H9 (cell line): ENCODE data around the gene ADIG. TPM values are rescaled to one million over a fixed set of nuclear protein-coding genes. Genes with fewer than 3 reads are reported as not detected.

ENCODE experiments used
- DNase-seq: peaks from one replicate; pipeline ENCODE4 v3.0.0-alpha.2; 2017
- H2AFZ ChIP-seq: one replicate; pipeline ENCODE4 v1.6.1; 2013; ENCODE audit warnings: mild to moderate bottlenecking, low read length, control low read depth, moderate library complexity
- H2AK5ac ChIP-seq: 2 replicates; pipeline ENCODE4 v1.6.1; 2013; ENCODE audit warnings: low read length, control low read depth, mixed read lengths; ENCODE audit not compliant: insufficient read length
- H2BK120ac ChIP-seq: one replicate; pipeline ENCODE4 v1.6.1; 2013; ENCODE audit warnings: low read depth, mild to moderate bottlenecking, low read length, control low read depth, inconsistent platforms; ENCODE audit not compliant: poor library complexity, severe bottlenecking
- H2BK12ac ChIP-seq: 2 replicates; pipeline ENCODE4 v1.6.1; 2013; ENCODE audit warnings: low read length, control low read depth, mixed read lengths, low read depth; ENCODE audit not compliant: insufficient read length
- H2BK15ac ChIP-seq: 2 replicates; pipeline ENCODE4 v1.6.1; 2013; ENCODE audit warnings: low read depth, low read length, control low read depth
- H2BK20ac ChIP-seq: one replicate; pipeline ENCODE4 v1.6.1; 2013; ENCODE audit warnings: low read depth, mild to moderate bottlenecking, low read length, control low read depth, inconsistent platforms; ENCODE audit not compliant: poor library complexity, severe bottlenecking
- H2BK5ac ChIP-seq: 2 replicates; pipeline ENCODE4 v1.6.1; 2013; ENCODE audit warnings: low read length, control low read depth, mixed read lengths; ENCODE audit not compliant: insufficient read length
- H3K14ac ChIP-seq: 2 replicates; pipeline ENCODE4 v1.6.1; 2013; ENCODE audit warnings: low read length, control low read depth; ENCODE audit not compliant: insufficient read depth
- H3K18ac ChIP-seq: 2 replicates; pipeline ENCODE4 v1.6.1; 2013; ENCODE audit warnings: low read depth, mild to moderate bottlenecking, mixed read lengths, low read length, control low read depth; ENCODE audit not compliant: insufficient read length
- H3K23ac ChIP-seq: 2 replicates; pipeline ENCODE4 v1.6.1; 2013; ENCODE audit warnings: low read length, control low read depth, mixed read lengths, low read depth; ENCODE audit not compliant: insufficient read length
- H3K23me2 ChIP-seq: 2 replicates; pipeline ENCODE4 v1.6.1; 2013; ENCODE audit warnings: low read depth, mild to moderate bottlenecking, mixed read lengths, low read length, control low read depth; ENCODE audit not compliant: insufficient read length, poor library complexity, severe bottlenecking
- H3K27ac ChIP-seq: 2 replicates; pipeline ENCODE4 v1.5.1; 2013; ENCODE audit warnings: low read length, control low read depth, mixed read lengths, low read depth; ENCODE audit not compliant: insufficient read length
- H3K27me3 ChIP-seq: 2 replicates; pipeline ENCODE4 v1.6.1; 2013; ENCODE audit warnings: low read length, control low read depth, inconsistent platforms; ENCODE audit not compliant: insufficient read depth
- H3K4ac ChIP-seq: 2 replicates; pipeline ENCODE4 v1.6.1; 2013; ENCODE audit warnings: low read depth, mild to moderate bottlenecking, control low read depth, inconsistent platforms, low read length, moderate library complexity
- H3K4me1 ChIP-seq: 2 replicates; pipeline ENCODE4 v1.6.1; 2013; ENCODE audit warnings: low read length, control low read depth, inconsistent platforms; ENCODE audit not compliant: insufficient read depth
- H3K4me2 ChIP-seq: 2 replicates; pipeline ENCODE4 v1.6.1; 2013; ENCODE audit warnings: low read length, control low read depth, mixed read lengths; ENCODE audit not compliant: insufficient read length, insufficient read depth
- H3K56ac ChIP-seq: 2 replicates; pipeline ENCODE4 v1.6.1; 2013; ENCODE audit warnings: low read depth, mild to moderate bottlenecking, mixed read lengths, low read length, control low read depth; ENCODE audit not compliant: insufficient read length
- H3K79me1 ChIP-seq: 2 replicates; pipeline ENCODE4 v1.6.1; 2013; ENCODE audit warnings: low read depth, mild to moderate bottlenecking, moderate library complexity, low read length, control low read depth, inconsistent platforms; ENCODE audit not compliant: insufficient read depth, poor library complexity, severe bottlenecking
- H3K79me2 ChIP-seq: 2 replicates; pipeline ENCODE4 v1.6.1; 2013; ENCODE audit warnings: low read length, control low read depth, inconsistent platforms; ENCODE audit not compliant: insufficient read depth
- H3K9ac ChIP-seq: 2 replicates; pipeline ENCODE4 v1.6.1; 2013; ENCODE audit warnings: low read length, control low read depth, mixed read lengths; ENCODE audit not compliant: insufficient read length; ENCODE audit errors: extremely low read depth
- H3K9me3 ChIP-seq: one replicate; pipeline ENCODE4 v1.6.1; 2013; ENCODE audit warnings: low read depth, low read length, inconsistent platforms; ENCODE audit not compliant: control insufficient read depth
- H3T11ph ChIP-seq: one replicate; pipeline ENCODE4 v1.6.1; 2013; ENCODE audit warnings: mild to moderate bottlenecking, low read length, control low read depth, inconsistent platforms
- H4K20me1 ChIP-seq: one replicate; pipeline ENCODE4 v1.6.1; 2013; ENCODE audit not compliant: control insufficient read depth, insufficient read length, insufficient read depth
- H4K5ac ChIP-seq: 2 replicates; pipeline ENCODE4 v1.6.1; 2013; ENCODE audit warnings: low read depth, mild to moderate bottlenecking, mixed read lengths, low read length, control low read depth; ENCODE audit not compliant: insufficient read length
- H4K8ac ChIP-seq: replicated peaks from 2 replicates; pipeline ENCODE4 v1.6.1; 2013; ENCODE audit warnings: low read length, control low read depth, mixed read lengths, low read depth; ENCODE audit not compliant: insufficient read length
- H4K91ac ChIP-seq: 2 replicates; pipeline ENCODE4 v1.6.1; 2013; ENCODE audit warnings: low read depth, mild to moderate bottlenecking, moderate library complexity, mixed read lengths, low read length, control low read depth; ENCODE audit not compliant: insufficient read length
- H3K27ac Mint-ChIP-seq, 3 experiments: 2 replicates in 2 of 3; 3 replicates in 1 of 3; pipeline ENCODE4 v1.8.0; 2020 to 2021; ENCODE audit warnings: mixed read lengths in 3 of 3, mild to moderate bottlenecking in 1 of 3, moderate library complexity in 1 of 3
- H3K27me3 Mint-ChIP-seq: 2 replicates; pipeline ENCODE4 v1.8.0; 2021; ENCODE audit warnings: low read depth, mild to moderate bottlenecking, moderate library complexity, mixed read lengths
- H3K36me3 Mint-ChIP-seq, 3 experiments: 2 replicates in 2 of 3; 3 replicates in 1 of 3; pipeline ENCODE4 v1.8.0; 2020 to 2021; ENCODE audit warnings: low read depth in 3 of 3, mixed read lengths in 3 of 3; ENCODE audit not compliant: insufficient read depth in 1 of 3
- H3K4me1 Mint-ChIP-seq, 2 experiments: 2 replicates each; pipeline ENCODE4 v1.8.0; 2020; ENCODE audit warnings: mixed read lengths in 2 of 2
- H3K4me3 Mint-ChIP-seq, 2 experiments: 2 replicates in 1 of 2; 3 replicates in 1 of 2; pipeline ENCODE4 v1.8.0; 2020 to 2021; ENCODE audit warnings: mild to moderate bottlenecking in 2 of 2, mixed read lengths in 2 of 2, moderate library complexity in 1 of 2
- H3K9me3 Mint-ChIP-seq, 2 experiments: 2 replicates in 1 of 2; 3 replicates in 1 of 2; pipeline ENCODE4 v1.8.0; 2020; ENCODE audit warnings: mild to moderate bottlenecking in 2 of 2, mixed read lengths in 2 of 2, moderate library complexity in 1 of 2
- CTCF ChIP-seq: fragments of 200-600 bp; sonication (generic); conservative IDR thresholded peaks from 3 replicates; pipeline ENCODE4 v1.8.0; 2021; ENCODE audit warnings: antibody characterized with exemption, mild to moderate bottlenecking
- WGBS: extraction: QIAGEN DNeasy Blood & Tissue Kit; methylation state at CpG from one replicate; pipeline ENCODE4 v1.1.7; 2013; ENCODE audit warnings: missing lambda C conversion rate, low lambda C conversion rate, mixed read lengths; ENCODE audit not compliant: insufficient read length; ENCODE audit errors: extremely low coverage; 5-methylcytosine and 5-hydroxymethylcytosine counted together
- total RNA-seq: library from RNA; stranded (reverse); gene quantifications from 2 replicates; pipeline ENCODE4 v1.2.1, GENCODE V29; 2021

The ADIG gene
- total RNA-seq, 1 experiment from 2014 or later, result not detected

DNA sequence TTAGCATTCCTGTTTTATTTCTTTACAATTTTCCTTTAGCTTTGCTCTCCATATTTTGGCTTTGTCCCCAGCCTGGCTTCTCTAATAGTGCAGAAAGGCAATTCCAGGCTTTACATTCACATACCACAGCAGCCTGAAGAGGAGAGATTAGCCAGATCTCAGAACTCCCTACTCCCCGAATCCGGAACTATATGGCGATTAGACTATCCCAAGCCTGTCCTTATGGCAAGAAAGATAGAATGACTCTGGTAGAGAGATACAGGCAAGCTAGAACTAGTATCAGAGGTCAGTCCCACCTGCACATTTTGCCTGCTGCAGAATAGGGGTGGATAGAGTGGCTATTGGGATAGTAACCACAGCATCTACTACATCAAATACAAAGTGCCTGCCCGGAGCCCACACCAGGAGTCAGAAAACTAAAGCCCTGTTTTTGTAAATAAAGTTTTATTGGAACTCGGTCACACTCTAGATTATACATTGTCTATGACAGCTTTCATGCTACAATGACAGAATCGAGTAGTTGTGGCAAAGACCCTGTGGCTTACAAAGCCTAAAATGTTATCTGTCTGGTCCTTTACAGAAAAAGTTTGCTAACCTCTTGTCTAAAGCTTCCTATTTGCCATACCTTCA lies 17.1 kb upstream of the ADIG start:
- no peak for DNase-seq
- no peak overlapping the region for H2AFZ ChIP-seq
- no peaks in the 10 kb centered on the region for H4K20me1 ChIP-seq
- no peaks in the 10 kb centered on the region for H3K23me2 ChIP-seq
- Mint-ChIP-seq H3K4me3 (no peak overlapping the region), H3K9me3 (no peaks in the 10 kb centered on the region), H3K36me3 (peaks cover 7 to 40% (median 22%) of the 10 kb centered on the region in 3 experiments; a peak in 6 of 7 replicates), H3K27me3 (no peaks in the 10 kb centered on the region), H3K27ac (0 out of 7 replicates have a peak overlapping the region, but pooled peaks of 1 of the 3 experiments have one; percentile 17), H3K4me1 (no peaks in the 10 kb centered on the region)
- H2BK5ac ChIP-seq, result no peak overlapping the region
- no peak overlapping the region for H3K23ac ChIP-seq
- H3K79me1 ChIP-seq, result no peaks in the 10 kb centered on the region
- no peak overlapping the region for H2BK120ac ChIP-seq
- no peak overlapping the region for H3K56ac ChIP-seq
- no peaks in the 10 kb centered on the region for H3K9me3 ChIP-seq
- WGBS, result no CpG with 5 or more reads among the region's 6 CpGs
- no peaks in the 10 kb centered on the region for H3K27me3 ChIP-seq
- H3K14ac ChIP-seq, result no peak overlapping the region
- no peak overlapping the region for H3K4me2 ChIP-seq
- no peaks in the 10 kb centered on the region for H3K79me2 ChIP-seq
- no peak overlapping the region for H3K27ac ChIP-seq
- H2BK15ac ChIP-seq, result no peak overlapping the region
- no peak overlapping the region for H2AK5ac ChIP-seq
- H3K9ac ChIP-seq, result no peak overlapping the region
- no peak overlapping the region for H4K91ac ChIP-seq
- H3K4me1 ChIP-seq, result no peaks in the 10 kb centered on the region
- H4K8ac ChIP-seq, result no peak overlapping the region
- H3K18ac ChIP-seq, result no peak overlapping the region
- H2BK20ac ChIP-seq, result no peak overlapping the region
- H4K5ac ChIP-seq, result no peak overlapping the region
- no peak overlapping the region for H3K4ac ChIP-seq
- no peak overlapping the region for H2BK12ac ChIP-seq
- no peak for TF ChIP-seq CTCF
- H3T11ph ChIP-seq, result no peak overlapping the region
